Neural cell (in vitro differentiated cells): ENCODE data around the gene MMRN1. TPM values are rescaled to one million over a fixed set of nuclear protein-coding genes. Genes with fewer than 3 reads are reported as not detected.

Experiments used
- H2AFZ ChIP-seq: fragments of 200-600, 300-800 bp; sonication (generic), shearing (Covaris generic); 2 replicates; pipeline ENCODE4 v1.6.0; 2014; ENCODE audit warnings: low read depth, mild to moderate bottlenecking, antibody characterized with exemption, low read length, moderate library complexity
- H3F3A ChIP-seq: fragments of 200-600 bp; shearing (Covaris generic); 2 replicates; pipeline ENCODE4 v1.6.1; 2016; ENCODE audit warnings: mild to moderate bottlenecking, moderate library complexity, mixed read lengths, antibody characterized with exemption, low read length; ENCODE audit not compliant: insufficient read depth, poor library complexity, severe bottlenecking
- H3K27ac ChIP-seq: fragments of 200-600, 300-800 bp; sonication (generic), shearing (Covaris generic); 2 replicates; pipeline ENCODE4 v1.5.1; 2014; ENCODE audit warnings: mild to moderate bottlenecking, low read length, moderate library complexity
- H3K27me3 ChIP-seq: fragments of 300-800, 200-600 bp; sonication (generic), shearing (Covaris generic); 2 replicates; pipeline ENCODE4 v1.6.0; 2014; ENCODE audit warnings: mild to moderate bottlenecking, low read depth, low read length, moderate library complexity; ENCODE audit not compliant: insufficient read depth
- H3K36me3 ChIP-seq: fragments of 300-800, 200-600 bp; sonication (generic), shearing (Covaris generic); 2 replicates; pipeline ENCODE4 v1.5.1; 2014; ENCODE audit warnings: mild to moderate bottlenecking, antibody characterized with exemption, low read length, moderate library complexity; ENCODE audit not compliant: insufficient read depth
- H3K4me2 ChIP-seq: fragments of 300-800, 200-600 bp; sonication (generic), shearing (Covaris generic); 2 replicates; pipeline ENCODE4 v1.6.0; 2014; ENCODE audit warnings: mild to moderate bottlenecking, low read length
- H3K4me3 ChIP-seq: fragments of 300-800, 200-600 bp; sonication (generic), shearing (Covaris generic); 2 replicates; pipeline ENCODE4 v1.5.1; 2014; ENCODE audit warnings: mild to moderate bottlenecking, low read length, moderate library complexity
- H3K79me2 ChIP-seq: fragments of 200-600 bp; shearing (Covaris generic); replicated peaks from 2 replicates; pipeline ENCODE4 v1.6.0; 2014; ENCODE audit warnings: mild to moderate bottlenecking, low read length, moderate library complexity; ENCODE audit not compliant: insufficient read depth
- H3K9ac ChIP-seq: fragments of 300-800, 200-600 bp; sonication (generic), shearing (Covaris generic); 2 replicates; pipeline ENCODE4 v1.6.1; 2016; ENCODE audit warnings: mild to moderate bottlenecking, low read length, mixed read lengths
- H3K9me2 ChIP-seq: fragments of 200-600 bp; shearing (Covaris generic); 2 replicates; pipeline ENCODE4 v1.6.1; 2016; ENCODE audit warnings: mild to moderate bottlenecking, low read length, mixed read lengths; ENCODE audit not compliant: insufficient read depth
- H3K9me3 ChIP-seq: fragments of 200-600, 300-800 bp; sonication (generic), shearing (Covaris generic); 2 replicates; pipeline ENCODE4 v1.6.1; 2016; ENCODE audit warnings: mild to moderate bottlenecking, mixed run types, low read length, moderate library complexity, mixed read lengths
- H4K20me1 ChIP-seq: fragments of 200-600 bp; shearing (Covaris generic); 2 replicates; pipeline ENCODE4 v1.6.1; 2016; ENCODE audit warnings: mild to moderate bottlenecking, mixed run types; ENCODE audit not compliant: insufficient read depth
- CTCF ChIP-seq: fragments of 450-650 bp; IDR thresholded peaks from 2 replicates; pipeline ENCODE4 v1.5.1; 2014; ENCODE audit warnings: antibody characterized with exemption, mild to moderate bottlenecking, moderate library complexity; ENCODE audit not compliant: poor library complexity, severe bottlenecking
- EP300 ChIP-seq: fragments of 450-650 bp; conservative IDR thresholded peaks from 2 replicates; pipeline ENCODE4 v1.6.1; 2014; ENCODE audit warnings: antibody characterized with exemption, mild to moderate bottlenecking, moderate library complexity; ENCODE audit not compliant: poor library complexity, severe bottlenecking
- EZH2 ChIP-seq: fragments of 200-600, 300-800 bp; shearing (Covaris generic), sonication (generic); IDR thresholded peaks from 2 replicates; pipeline ENCODE4 v1.6.1; 2014; ENCODE audit warnings: antibody characterized with exemption, low read length, borderline replicate concordance, mild to moderate bottlenecking; ENCODE audit not compliant: insufficient read depth, poor library complexity, severe bottlenecking
- MXI1 ChIP-seq: fragments of 450-650 bp; conservative IDR thresholded peaks from 2 replicates; pipeline ENCODE4 v1.6.1; 2014; ENCODE audit warnings: antibody characterized with exemption, mild to moderate bottlenecking; ENCODE audit not compliant: poor library complexity, severe bottlenecking
- POLR2AphosphoS5 ChIP-seq: IDR thresholded peaks from 2 replicates; pipeline ENCODE4 v1.6.1; 2012
- RAD21 ChIP-seq: fragments of 450-650 bp; conservative IDR thresholded peaks from 2 replicates; pipeline ENCODE4 v1.6.1; 2014; ENCODE audit warnings: antibody characterized with exemption, mild to moderate bottlenecking, moderate library complexity
- SMC3 ChIP-seq: fragments of 450-650 bp; conservative IDR thresholded peaks from 2 replicates; pipeline ENCODE4 v1.6.1; 2014; ENCODE audit warnings: antibody characterized with exemption, mild to moderate bottlenecking, moderate library complexity; ENCODE audit not compliant: poor library complexity
- TAF1 ChIP-seq: IDR thresholded peaks from 2 replicates; pipeline ENCODE4 v1.6.1; 2012; ENCODE audit warnings: low read depth
- polyA plus RNA-seq: library from polyadenylated mRNA; depleted of rRNA; stranded (reverse); fragments of >200 nt; gene quantifications from 2 replicates; pipeline ENCODE4 v1.2.3, GENCODE V29; 2014
- TF ChIP-seq, protein P1 (sequence below): IDR thresholded peaks from 2 replicates; pipeline ENCODE4 v1.6.1; 2012; ENCODE audit warnings: borderline replicate concordance

MMRN1 gene
- polyA plus RNA-seq, 1 donor from 2014 or later: 2.2 TPM

GRCh38 chr4:89928838-89929237 is 34.2 kb downstream of the MMRN1 start:
- no peaks in the 10 kb centered on the region for H3K9me2 ChIP-seq
- H2AFZ ChIP-seq: no peak overlapping the region
- TF ChIP-seq POLR2AphosphoS5 (no peak), SMC3 (no peak), MXI1 (no peak), CTCF (no peak)
- TF ChIP-seq, protein P1, sequence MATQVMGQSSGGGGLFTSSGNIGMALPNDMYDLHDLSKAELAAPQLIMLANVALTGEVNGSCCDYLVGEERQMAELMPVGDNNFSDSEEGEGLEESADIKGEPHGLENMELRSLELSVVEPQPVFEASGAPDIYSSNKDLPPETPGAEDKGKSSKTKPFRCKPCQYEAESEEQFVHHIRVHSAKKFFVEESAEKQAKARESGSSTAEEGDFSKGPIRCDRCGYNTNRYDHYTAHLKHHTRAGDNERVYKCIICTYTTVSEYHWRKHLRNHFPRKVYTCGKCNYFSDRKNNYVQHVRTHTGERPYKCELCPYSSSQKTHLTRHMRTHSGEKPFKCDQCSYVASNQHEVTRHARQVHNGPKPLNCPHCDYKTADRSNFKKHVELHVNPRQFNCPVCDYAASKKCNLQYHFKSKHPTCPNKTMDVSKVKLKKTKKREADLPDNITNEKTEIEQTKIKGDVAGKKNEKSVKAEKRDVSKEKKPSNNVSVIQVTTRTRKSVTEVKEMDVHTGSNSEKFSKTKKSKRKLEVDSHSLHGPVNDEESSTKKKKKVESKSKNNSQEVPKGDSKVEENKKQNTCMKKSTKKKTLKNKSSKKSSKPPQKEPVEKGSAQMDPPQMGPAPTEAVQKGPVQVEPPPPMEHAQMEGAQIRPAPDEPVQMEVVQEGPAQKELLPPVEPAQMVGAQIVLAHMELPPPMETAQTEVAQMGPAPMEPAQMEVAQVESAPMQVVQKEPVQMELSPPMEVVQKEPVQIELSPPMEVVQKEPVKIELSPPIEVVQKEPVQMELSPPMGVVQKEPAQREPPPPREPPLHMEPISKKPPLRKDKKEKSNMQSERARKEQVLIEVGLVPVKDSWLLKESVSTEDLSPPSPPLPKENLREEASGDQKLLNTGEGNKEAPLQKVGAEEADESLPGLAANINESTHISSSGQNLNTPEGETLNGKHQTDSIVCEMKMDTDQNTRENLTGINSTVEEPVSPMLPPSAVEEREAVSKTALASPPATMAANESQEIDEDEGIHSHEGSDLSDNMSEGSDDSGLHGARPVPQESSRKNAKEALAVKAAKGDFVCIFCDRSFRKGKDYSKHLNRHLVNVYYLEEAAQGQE: no peak
- H3K4me3 ChIP-seq: no peak overlapping the region
- H3K4me2 ChIP-seq: no peak overlapping the region
- H4K20me1 ChIP-seq: no peaks in the 10 kb centered on the region
- no peaks in the 10 kb centered on the region for H3F3A ChIP-seq
- H3K27ac ChIP-seq: no peak overlapping the region
- no peaks in the 10 kb centered on the region for H3K9me3 ChIP-seq
- no peak overlapping the region for H3K9ac ChIP-seq
- no peaks in the 10 kb centered on the region for H3K27me3 ChIP-seq
- no peaks in the 10 kb centered on the region for H3K36me3 ChIP-seq
- H3K79me2 ChIP-seq: no peaks in the 10 kb centered on the region

DNA sequence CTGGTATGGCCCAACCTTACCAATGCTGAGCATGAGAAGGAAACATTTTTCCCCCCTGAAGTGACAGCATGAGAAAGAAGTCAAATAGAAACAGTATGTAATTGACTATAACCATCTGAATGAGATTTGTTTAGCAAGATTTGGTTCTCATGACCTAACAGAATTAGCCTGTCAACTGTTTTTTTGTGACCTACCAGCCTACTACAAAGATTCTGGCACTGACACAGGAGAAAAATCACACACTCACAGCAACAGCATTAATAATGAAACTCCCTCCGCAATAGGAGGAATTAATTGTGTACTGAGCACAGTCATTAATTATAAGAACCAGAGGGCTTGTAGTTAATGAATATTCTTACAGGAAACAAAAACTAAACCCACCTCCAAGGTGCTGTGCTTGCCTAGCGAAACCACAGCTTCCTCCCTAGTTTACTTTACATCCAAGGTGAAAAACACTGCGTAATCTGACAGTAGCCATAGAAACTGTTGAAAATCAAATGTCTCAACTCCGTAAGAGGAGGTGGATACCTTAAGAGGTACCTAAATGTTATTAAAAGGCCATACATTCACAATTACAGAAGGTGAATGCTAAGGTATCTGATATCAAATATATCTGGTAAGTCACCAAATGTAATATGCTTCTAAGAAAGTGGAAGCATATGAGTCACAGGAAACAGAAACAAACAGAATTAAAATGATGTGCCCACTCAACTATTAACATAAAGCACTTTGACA is 34.9 kb downstream of the MMRN1 start:
- no peaks in the 10 kb centered on the region for H3K9me3 ChIP-seq
- H3K36me3 ChIP-seq: no peaks in the 10 kb centered on the region
- no peaks in the 10 kb centered on the region for H3K79me2 ChIP-seq
- H3F3A ChIP-seq: no peaks in the 10 kb centered on the region
- no peak overlapping the region for H2AFZ ChIP-seq
- no peak overlapping the region for H3K4me2 ChIP-seq
- H3K27ac ChIP-seq: no peak overlapping the region
- H3K4me3 ChIP-seq: no peak overlapping the region
- no peaks in the 10 kb centered on the region for H3K27me3 ChIP-seq
- no peaks in the 10 kb centered on the region for H4K20me1 ChIP-seq
- TF ChIP-seq TAF1 (no peak), SMC3 (no peak), MXI1 (no peak), EZH2 (no peak), EP300 (no peak), RAD21 (no peak), CTCF (no peak), POLR2AphosphoS5 (no peak)
- H3K9ac ChIP-seq: no peak overlapping the region
- H3K9me2 ChIP-seq: no peaks in the 10 kb centered on the region
